Esophagus squamous epithelium (tissue), 5 donors: Measurements from ENCODE around the gene CBLB. TPM values are rescaled to one million over a fixed set of nuclear protein-coding genes. Genes with fewer than 3 reads are reported as not detected.

Experiments
- DNase-seq: peaks from one replicate; lab custom pipeline; 2025; lab: John Stamatoyannopoulos, UW
- H3K27ac ChIP-seq, 4 donors: fragments of 200-600 bp; sonication (generic); one replicate each; pipeline ENCODE4 v1.5.1; 2016 to 2019; ENCODE audit warnings: mild to moderate bottlenecking in 1 of 4
- H3K27me3 ChIP-seq, 4 donors: fragments of 200-600 bp; sonication (generic); 1 replicate in 3 of 4; 2 replicates in 1 of 4; pipeline versions ENCODE4 v1.5.1 to v1.6.0; 2017 to 2021; ENCODE audit warnings: antibody characterized with exemption in 1 of 4
- H3K36me3 ChIP-seq, 3 donors: fragments of 200-600 bp; sonication (generic); one replicate each; pipeline ENCODE4 v1.5.1; 2016 to 2019
- H3K4me1 ChIP-seq, 3 donors: fragments of 200-600 bp; sonication (generic); one replicate each; pipeline ENCODE4 v1.5.1; 2017 to 2019
- H3K4me3 ChIP-seq, 4 donors: fragments of 200-600 bp; sonication (generic); 1 replicate in 3 of 4; 2 replicates in 1 of 4; pipeline ENCODE4 v1.5.1; 2016 to 2019; ENCODE audit warnings: mild to moderate bottlenecking in 2 of 4, moderate library complexity in 1 of 4
- H3K9me3 ChIP-seq, 3 donors: fragments of 200-600 bp; sonication (generic); one replicate each; pipeline ENCODE4 v1.5.1; 2016 to 2019
- CTCF ChIP-seq, 6 experiments: fragments of 450-650 bp in 4 of 6; fragments of 200-600 bp in 2 of 6; sonication (generic) in 2 of 6; IDR thresholded peaks; one replicate each; pipeline ENCODE4 v1.5.1; 2016 to 2019; ENCODE audit warnings: antibody characterized with exemption in 6 of 6, mild to moderate bottlenecking in 4 of 6, moderate library complexity in 4 of 6
- POLR2A ChIP-seq, 4 donors: fragments of 450-650 bp; IDR thresholded peaks; one replicate each; pipeline ENCODE4 v1.6.1; 2017; ENCODE audit warnings: antibody characterized with exemption in 4 of 4, mild to moderate bottlenecking in 4 of 4, moderate library complexity in 3 of 4
- WGBS, 2 donors: methylation state at CpG; one replicate each; pipeline ENCODE4 v1.1.5; 2018; 5-methylcytosine and 5-hydroxymethylcytosine counted together
- intact Hi-C: fragments of 100-400 bp; cut with DNase I; formaldehyde crosslinking; loops from one replicate; pipeline ENCODE4 v1.15.0; 2022
- total RNA-seq, 4 donors: library from RNA; depleted of rRNA; stranded (reverse); fragments of >200 nt; gene quantifications; one replicate each; pipeline ENCODE4 v1.1.0, GENCODE V29; 2016
- donor health status: DM: yes; HTN: yes; CAD: no.

The CBLB gene
- total RNA-seq, 4 donors from 2014 or later: 6.7 to 29.4 (median 19.6) TPM

GRCh38 chr3:105850593-105850992 is 18.2 kb downstream of the CBLB start:
- 91 to 97% methylated on average over 2 of the region's 2 CpGs for WGBS, 2 donors
- intact Hi-C loops: no loop called here

GRCh38 chr3:105848821-105849220 is 20.0 kb downstream of the CBLB start:
- H3K36me3 ChIP-seq: peaks cover 0 to 32% (median 6%) of the 10 kb centered on the region in 3 donors
- H3K27me3 ChIP-seq: no peaks in the 10 kb centered on the region
- DNase-seq: no peak
- intact Hi-C loops: no loop called here
- TF ChIP-seq POLR2A (IDR thresholded peaks at IDR 0.05): no peak
- no peak for TF ChIP-seq CTCF (IDR thresholded peaks at IDR 0.05)
- no peaks in the 10 kb centered on the region for H3K9me3 ChIP-seq
- no peak overlapping the region for H3K27ac ChIP-seq
- peaks cover 0 to 42% (median 15%) of the 10 kb centered on the region in 3 donors for H3K4me1 ChIP-seq
- no peak overlapping the region for H3K4me3 ChIP-seq
- WGBS, 2 donors: 86 to 94% methylated on average over 3 of the region's 3 CpGs

More at GRCh38 chr3:105850593-105850992, 18.2 kb downstream of the CBLB start:
- peaks cover 0 to 26% (median 11%) of the 10 kb centered on the region in 3 donors for H3K4me1 ChIP-seq
- no peaks in the 10 kb centered on the region for H3K27me3 ChIP-seq
- peaks cover 0 to 48% (median 6%) of the 10 kb centered on the region in 3 donors for H3K36me3 ChIP-seq
- DNase-seq: no peak
- H3K4me3 ChIP-seq: no peak overlapping the region
- no peaks in the 10 kb centered on the region for H3K9me3 ChIP-seq
- no peak for TF ChIP-seq CTCF (IDR thresholded peaks at IDR 0.05)
- no peak for TF ChIP-seq POLR2A (IDR thresholded peaks at IDR 0.05)
- H3K27ac ChIP-seq: no peak overlapping the region

- no peak for DNase-seq
- TF ChIP-seq CTCF (IDR thresholded peaks at IDR 0.05): no peak
- TF ChIP-seq POLR2A (IDR thresholded peaks at IDR 0.05): no peak
- Histone ChIP-seq H3K27ac (peak overlapping the region in 3 of 4 donors; percentile 4 to 22 (median 9)), H3K4me1 (peaks cover 0 to 42% (median 15%) of the 10 kb centered on the region in 3 donors), H3K27me3 (no peaks in the 10 kb centered on the region), H3K4me3 (no peak overlapping the region), H3K36me3 (peaks cover 0 to 25% (median 5%) of the 10 kb centered on the region in 3 donors), H3K9me3 (no peaks in the 10 kb centered on the region)
- WGBS, 2 donors: 92 to 93% methylated on average over 2 of the region's 2 CpGs
- intact Hi-C loops: no loop called here
Observed at GRCh38 chr3:105847865-105848264, 20.9 kb downstream of the CBLB start.

- 56 to 70% methylated on average over 1 of the region's 1 CpG for WGBS, 2 donors
- Histone ChIP-seq H3K36me3 (peaks cover 0 to 21% (median under 1%) of the 10 kb centered on the region in 3 donors), H3K4me3 (no peak overlapping the region), H3K27ac (peak overlapping the region; percentile 4 to 22 (median 11)), H3K9me3 (no peaks in the 10 kb centered on the region), H3K27me3 (no peaks in the 10 kb centered on the region), H3K4me1 (peaks cover 0 to 42% (median 15%) of the 10 kb centered on the region in 3 donors)
- DNase-seq: no peak
- intact Hi-C loops: no loop called here
- TF ChIP-seq POLR2A (IDR thresholded peaks at IDR 0.05) (no peak), CTCF (IDR thresholded peaks at IDR 0.05) (no peak)
Observed at GRCh38 chr3:105847452-105847851, 21.4 kb downstream of the CBLB start.

- Histone ChIP-seq H3K27me3 (no peaks in the 10 kb centered on the region), H3K4me3 (no peak overlapping the region), H3K27ac (peak overlapping the region in 3 of 4 donors; percentile 4 to 22 (median 13)), H3K4me1 (peaks cover 0 to 42% (median 15%) of the 10 kb centered on the region in 3 donors), H3K36me3 (peaks cover 0 to 14% (median 0%) of the 10 kb centered on the region in 3 donors), H3K9me3 (no peaks in the 10 kb centered on the region)
- WGBS, 2 donors: 42 to 56% methylated on average over 1 of the region's 1 CpG
- DNase-seq: no peak
- TF ChIP-seq POLR2A (IDR thresholded peaks at IDR 0.05) (no peak), CTCF (IDR thresholded peaks at IDR 0.05) (no peak)
- intact Hi-C loops: no loop called here
Observed at GRCh38 chr3:105846809-105847208, 22.0 kb downstream of the CBLB start.
